Measurements from ENCODE around the gene FLNC.

GRCh38 chr7:128841171-128841690 is 11.0 kb downstream of the FLNC start:
- no peak for TF ChIP-seq RXRA (IDR thresholded peaks at IDR 0.05; ENCODE audit: borderline replicate concordance, low read depth)
- TF ChIP-seq CHD2 (IDR thresholded peaks at IDR 0.05; ENCODE audit: low read length, partially characterized antibody) = no peak
- TF ChIP-seq CTCF (IDR thresholded peaks at IDR 0.05) = no peak
- TF ChIP-seq MAX (IDR thresholded peaks at IDR 0.05; ENCODE audit: low read depth) = no peak
- TF ChIP-seq GATA2 (CRISPR knock-in tag; IDR thresholded peaks at IDR 0.05) = no peak
- no peak for TF ChIP-seq GABPA (IDR thresholded peaks at IDR 0.05; ENCODE audit: low read depth)
- TF ChIP-seq EP300 (IDR thresholded peaks at IDR 0.05; ENCODE audit: borderline replicate concordance in 1 of 2, low read depth in 1 of 2, low read length in 1 of 2) = no peak
- no peak for TF ChIP-seq TAF1 (IDR thresholded peaks at IDR 0.05; ENCODE audit: borderline replicate concordance, low read depth, low read length)
- TF ChIP-seq POLR2AphosphoS5 (IDR thresholded peaks at IDR 0.05; ENCODE audit: low read depth, low read length) = no peak
- TF ChIP-seq RFX5 (IDR thresholded peaks at IDR 0.05; ENCODE audit: low read length) = no peak
- no peak for TF ChIP-seq SMC3 (IDR thresholded peaks at IDR 0.05; ENCODE audit: low read depth, low read length)
- TF ChIP-seq REST (IDR thresholded peaks at IDR 0.05; ENCODE audit: low read depth, low read length) = no peak
- TF ChIP-seq TEAD4 (IDR thresholded peaks at IDR 0.05; ENCODE audit: borderline replicate concordance, insufficient read depth) = no peak

Data from SK-N-SH (cell line).